Muscle layer of duodenum (tissue), 2 donors: Measurements from ENCODE around the gene PLCG1.
A peak's percentile ranks its signal among the peaks of the same experiment; 100 is the strongest.

ENCODE experiments used
- H3K27ac ChIP-seq: one replicate; pipeline ENCODE4 v1.7.0; 2013; ENCODE audit warnings: mild to moderate bottlenecking, low read length
- H3K27me3 ChIP-seq: one replicate; pipeline ENCODE4 v1.7.0; 2013; ENCODE audit warnings: low read depth, mild to moderate bottlenecking, control low read depth, low read length
- H3K36me3 ChIP-seq, 2 donors: one replicate each; pipeline ENCODE4 v1.7.0; 2013; ENCODE audit warnings: low read length in 2 of 2, control low read depth in 1 of 2, mild to moderate bottlenecking in 1 of 2; ENCODE audit not compliant: insufficient read depth in 2 of 2, control insufficient read depth in 1 of 2
- H3K4me1 ChIP-seq, 2 donors: one replicate each; pipeline ENCODE4 v1.7.0; 2013; ENCODE audit warnings: low read length in 2 of 2, mild to moderate bottlenecking in 2 of 2, control low read depth in 1 of 2, moderate library complexity in 1 of 2; ENCODE audit not compliant: insufficient read depth in 2 of 2, control insufficient read depth in 1 of 2
- H3K4me3 ChIP-seq, 2 donors: one replicate each; pipeline ENCODE4 v1.7.0; 2013; ENCODE audit warnings: low read length in 2 of 2, low read depth in 1 of 2, mild to moderate bottlenecking in 1 of 2
- H3K9me3 ChIP-seq, 2 donors: one replicate each; pipeline ENCODE4 v1.7.0; 2013; ENCODE audit warnings: low read length in 2 of 2, control low read depth in 1 of 2, mild to moderate bottlenecking in 1 of 2; ENCODE audit not compliant: control insufficient read depth in 1 of 2
- donor health status: healthy.

The PLCG1 gene

DNA sequence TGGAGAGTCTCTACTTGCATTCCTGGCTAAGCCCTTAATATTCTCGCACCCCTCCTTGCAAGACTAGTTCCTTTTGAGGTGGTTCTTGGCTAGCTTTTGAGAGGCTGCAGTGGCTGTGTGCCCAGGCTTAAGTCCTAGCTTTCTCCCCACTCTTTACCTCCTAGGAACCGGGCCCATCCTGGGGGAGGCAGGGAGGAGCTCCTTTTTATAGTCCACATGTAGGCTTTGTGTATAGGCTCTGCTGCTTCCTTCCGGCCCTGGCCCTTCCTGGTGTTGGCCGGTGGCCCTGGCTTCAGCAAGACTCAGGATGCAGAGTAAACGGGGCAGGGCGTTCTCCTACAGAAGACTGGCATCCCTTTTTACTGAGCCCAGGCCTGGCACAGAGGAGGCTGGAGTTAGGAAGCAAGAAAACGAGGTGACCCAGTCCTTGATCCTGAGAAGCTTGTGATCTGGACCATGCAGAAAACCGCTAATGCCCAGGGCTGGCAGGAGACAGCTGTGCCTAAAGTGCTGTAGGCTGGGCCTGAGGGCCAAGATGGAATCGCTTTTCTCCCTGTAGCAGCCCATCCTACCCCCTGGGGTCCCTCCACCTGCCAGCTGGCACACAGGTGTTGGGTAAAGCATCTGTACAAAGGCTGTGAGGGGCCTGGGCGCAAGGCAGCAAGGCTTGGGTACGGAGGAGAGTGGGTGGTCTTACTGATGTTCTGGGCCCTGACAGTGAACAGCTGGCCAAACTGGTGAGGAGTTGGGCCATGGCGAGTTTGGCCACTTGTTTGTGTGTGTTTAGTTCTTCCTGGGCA, 8.7 kb downstream of the PLCG1 start:
- H3K4me3 ChIP-seq = no peak overlapping the region
- H3K27ac ChIP-seq = no peak overlapping the region
- no peaks in the 10 kb centered on the region for H3K9me3 ChIP-seq
- H3K4me1 ChIP-seq = peaks cover 10 to 37% of the 10 kb centered on the region in 2 donors
- no peaks in the 10 kb centered on the region for H3K27me3 ChIP-seq
- no peaks in the 10 kb centered on the region for H3K36me3 ChIP-seq

DNA sequence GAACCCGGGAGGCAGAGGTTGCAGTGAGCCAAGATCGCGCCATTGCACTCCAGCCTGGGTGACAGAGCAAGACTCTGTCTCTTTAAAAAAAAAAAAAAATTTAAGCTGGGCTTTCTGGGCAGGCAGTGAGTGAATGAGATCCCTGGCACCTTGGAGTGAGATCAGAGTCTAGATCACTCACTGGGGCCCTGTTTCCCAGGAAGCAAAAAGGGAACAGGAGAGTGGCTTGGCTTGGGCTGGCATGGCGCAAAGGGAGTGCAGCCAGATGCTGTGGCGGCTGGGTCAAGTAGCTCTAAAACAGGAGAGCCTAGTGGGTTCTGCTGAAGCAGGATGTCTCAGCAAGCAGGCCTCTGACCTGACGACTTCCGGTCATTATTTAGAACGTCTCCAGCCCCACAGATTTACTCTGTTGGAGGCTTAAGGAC, 10.4 kb downstream of the PLCG1 start:
- no peaks in the 10 kb centered on the region for H3K27me3 ChIP-seq
- H3K4me1 ChIP-seq = peaks cover 15 to 30% of the 10 kb centered on the region in 2 donors

DNA sequence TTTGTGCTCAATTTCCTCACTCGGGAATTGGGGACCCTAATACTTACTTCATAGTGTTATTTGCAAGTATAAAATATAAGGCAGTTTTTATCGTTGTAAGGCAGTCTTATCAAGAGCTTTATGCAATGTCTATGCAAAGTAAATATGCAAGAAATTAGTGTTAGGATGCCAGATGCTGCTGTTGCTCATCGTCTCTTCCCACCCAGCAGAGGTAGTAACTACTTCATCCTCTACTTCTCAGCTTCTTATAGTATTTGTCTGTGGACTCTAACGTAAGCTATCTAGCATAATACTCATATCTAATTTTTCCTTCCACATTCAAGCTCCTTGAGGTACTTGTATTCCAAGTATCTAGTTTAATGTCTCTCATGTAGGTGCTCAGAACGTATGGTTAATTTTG, 11.6 kb downstream of the PLCG1 start:
- Histone ChIP-seq H3K36me3 (no peaks in the 10 kb centered on the region), H3K4me3 (no peak overlapping the region), H3K9me3 (no peaks in the 10 kb centered on the region), H3K27me3 (no peaks in the 10 kb centered on the region), H3K27ac (peak overlapping the region; percentile 41), H3K4me1 (peaks cover 15 to 24% of the 10 kb centered on the region in 2 donors)

More for the DNA sequence above, 10.4 kb downstream of the PLCG1 start:
- Histone ChIP-seq H3K4me3 (no peak overlapping the region), H3K9me3 (no peaks in the 10 kb centered on the region), H3K36me3 (no peaks in the 10 kb centered on the region), H3K27ac (peak overlapping the region; percentile 19)

GRCh38 chr20:41150664-41151063, 13.3 kb downstream of the PLCG1 start:
- H3K4me1 ChIP-seq = peaks cover 15 to 29% of the 10 kb centered on the region in 2 donors
- H3K9me3 ChIP-seq = no peaks in the 10 kb centered on the region
- H3K36me3 ChIP-seq = no peaks in the 10 kb centered on the region
- no peak overlapping the region for H3K27ac ChIP-seq
- no peaks in the 10 kb centered on the region for H3K27me3 ChIP-seq
- H3K4me3 ChIP-seq = no peak overlapping the region

- Histone ChIP-seq H3K4me3 (no peak overlapping the region), H3K27ac (no peak overlapping the region), H3K4me1 (peaks cover 15 to 23% of the 10 kb centered on the region in 2 donors), H3K36me3 (no peaks in the 10 kb centered on the region), H3K27me3 (no peaks in the 10 kb centered on the region), H3K9me3 (no peaks in the 10 kb centered on the region)
Observed at GRCh38 chr20:41151134-41151869, 14.0 kb downstream of the PLCG1 start.

DNA sequence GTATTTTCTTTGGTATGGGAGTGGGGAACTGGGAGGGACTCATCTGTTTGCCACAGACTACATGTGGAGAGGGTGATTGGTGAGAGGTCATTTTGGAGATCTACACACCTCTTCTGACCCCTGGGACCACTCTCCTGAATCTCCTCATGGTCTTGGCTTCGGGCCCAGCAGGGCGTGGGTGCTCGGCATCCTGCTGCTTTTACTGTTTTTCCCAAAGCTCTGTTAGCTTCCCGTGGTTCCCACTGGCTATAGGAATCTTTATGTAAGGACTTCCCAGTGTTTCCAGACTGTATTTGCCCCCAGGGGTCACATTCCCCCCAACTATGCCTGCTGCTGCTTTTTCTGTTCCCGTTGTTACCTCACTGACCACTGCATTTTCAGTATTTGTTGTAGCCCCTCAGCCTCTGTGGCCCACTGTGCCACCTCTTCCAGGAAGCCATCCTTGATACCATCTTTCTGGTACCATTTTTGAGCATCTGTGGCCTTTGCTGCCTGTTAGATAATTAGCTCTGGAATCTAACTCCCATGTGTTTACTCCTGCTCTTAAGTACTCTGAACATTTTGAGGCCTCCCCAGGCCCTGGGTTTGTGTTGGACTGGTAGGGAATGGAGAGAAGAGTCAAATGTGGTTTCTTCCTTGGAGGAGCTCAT, 14.9 kb downstream of the PLCG1 start:
- Histone ChIP-seq H3K27me3 (no peaks in the 10 kb centered on the region), H3K4me1 (peaks cover 15 to 23% of the 10 kb centered on the region in 2 donors), H3K9me3 (no peaks in the 10 kb centered on the region), H3K36me3 (no peaks in the 10 kb centered on the region), H3K27ac (no peak overlapping the region), H3K4me3 (peak overlapping the region in 1 of 2 donors; percentile 16)

DNA sequence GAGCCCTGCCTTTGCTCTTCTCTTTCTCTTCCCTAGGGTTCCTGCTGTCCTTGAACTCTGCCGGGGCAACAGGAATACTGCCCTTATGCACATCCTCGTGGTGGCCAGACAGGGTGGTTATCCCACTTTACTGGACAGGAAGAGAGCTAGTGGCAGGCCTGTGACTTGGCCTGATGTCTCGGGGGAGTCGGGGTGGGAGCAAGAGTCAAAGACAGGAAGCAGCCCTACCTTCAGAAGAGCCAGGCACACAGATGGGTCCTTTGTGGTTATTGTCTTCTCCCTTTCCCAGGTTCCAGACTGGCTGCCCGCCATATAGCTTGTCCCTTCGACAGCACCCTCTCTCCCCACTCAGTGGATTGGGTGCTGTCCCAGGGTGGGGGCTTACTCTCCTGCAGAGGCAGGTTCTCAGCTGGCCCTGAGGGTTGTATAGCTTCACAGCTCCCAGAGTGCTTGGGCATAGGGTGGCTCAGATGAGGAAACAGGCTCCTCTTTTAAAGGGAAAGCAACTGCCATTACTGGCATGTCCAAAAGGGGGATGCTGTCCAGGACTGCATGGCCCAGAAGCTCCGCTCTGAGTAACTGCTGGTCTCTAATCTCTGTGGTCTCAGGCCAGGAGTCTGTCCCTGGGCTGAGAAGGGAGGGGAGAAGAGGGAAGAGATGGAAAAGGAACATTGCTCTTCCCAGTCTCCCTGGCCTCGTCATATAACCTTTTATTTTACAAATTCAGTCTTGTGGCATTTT, 17.3 kb downstream of the PLCG1 start:
- no peak overlapping the region for H3K27ac ChIP-seq
- peaks cover under 1 to 3% of the 10 kb centered on the region in 2 donors for H3K36me3 ChIP-seq
- peaks cover 9 to 19% of the 10 kb centered on the region in 2 donors for H3K4me1 ChIP-seq
- no peaks in the 10 kb centered on the region for H3K27me3 ChIP-seq
- H3K9me3 ChIP-seq = no peaks in the 10 kb centered on the region
- no peak overlapping the region for H3K4me3 ChIP-seq

GRCh38 chr20:41155261-41155660, 17.9 kb downstream of the PLCG1 start:
- no peaks in the 10 kb centered on the region for H3K27me3 ChIP-seq
- no peak overlapping the region for H3K4me3 ChIP-seq
- no peaks in the 10 kb centered on the region for H3K9me3 ChIP-seq
- H3K4me1 ChIP-seq = peaks cover 9 to 19% of the 10 kb centered on the region in 2 donors
- no peak overlapping the region for H3K27ac ChIP-seq
- H3K36me3 ChIP-seq = peaks cover 7% of the 10 kb centered on the region in 2 donors

GRCh38 chr20:41158082-41158625, 20.8 kb downstream of the PLCG1 start:
- H3K4me1 ChIP-seq = peaks cover 0 to 12% of the 10 kb centered on the region in 2 donors
- H3K27ac ChIP-seq = no peak overlapping the region
- H3K36me3 ChIP-seq = peaks cover 19 to 21% of the 10 kb centered on the region in 2 donors
- no peaks in the 10 kb centered on the region for H3K27me3 ChIP-seq
- no peaks in the 10 kb centered on the region for H3K9me3 ChIP-seq
- H3K4me3 ChIP-seq = no peak overlapping the region

DNA sequence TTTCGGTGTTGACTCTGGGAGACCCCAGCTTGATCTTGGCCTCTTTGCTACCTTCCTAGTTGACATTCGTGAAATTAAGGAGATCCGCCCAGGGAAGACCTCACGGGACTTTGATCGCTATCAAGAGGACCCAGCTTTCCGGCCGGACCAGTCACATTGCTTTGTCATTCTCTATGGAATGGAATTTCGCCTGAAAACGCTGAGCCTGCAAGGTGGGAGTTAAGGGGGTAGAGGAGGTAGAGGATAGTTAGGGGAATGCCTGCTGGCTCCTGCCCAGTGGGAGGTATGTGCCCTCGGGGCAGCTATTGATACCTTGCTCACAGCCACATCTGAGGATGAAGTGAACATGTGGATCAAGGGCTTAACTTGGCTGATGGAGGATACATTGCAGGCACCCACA, 22.2 kb downstream of the PLCG1 start:
- Histone ChIP-seq H3K4me3 (no peak overlapping the region), H3K9me3 (no peaks in the 10 kb centered on the region), H3K27ac (no peak overlapping the region), H3K4me1 (peaks cover 0 to 8% of the 10 kb centered on the region in 2 donors), H3K27me3 (no peaks in the 10 kb centered on the region), H3K36me3 (peaks cover 33 to 35% of the 10 kb centered on the region in 2 donors)
